ENCODE results near the gene TTC27.

Gene TTC27

GRCh38 chr2:32755666-32756065 lies 127.8 kb downstream of the TTC27 start:
- DNase-seq (ENCODE audit: low spot score) = no peak

GRCh38 chr2:32756074-32756727 lies 128.4 kb downstream of the TTC27 start:
- no peak for DNase-seq (ENCODE audit: low spot score)

GRCh38 chr2:32758232-32758631 lies 130.4 kb downstream of the TTC27 start:
- no peak for DNase-seq (ENCODE audit: low spot score)

GRCh38 chr2:32760628-32761027 lies 132.8 kb downstream of the TTC27 start:
- no peak for DNase-seq (ENCODE audit: low spot score)

GRCh38 chr2:32768387-32769174 lies 140.7 kb downstream of the TTC27 start:
- DNase-seq (ENCODE audit: low spot score) = no peak

- DNase-seq (ENCODE audit: low spot score) = no peak
Observed at GRCh38 chr2:32770360-32770759, 142.5 kb downstream of the TTC27 start.

GRCh38 chr2:32772638-32773447 lies 145.0 kb downstream of the TTC27 start:
- DNase-seq (ENCODE audit: low spot score) = peak; percentile 78

GRCh38 chr2:32773448-32773808 lies 145.6 kb downstream of the TTC27 start:
- no peak for DNase-seq (ENCODE audit: low spot score)

- DNase-seq (ENCODE audit: low spot score) = no peak
Observed at GRCh38 chr2:32775954-32776353, 148.1 kb downstream of the TTC27 start.

- no peak for DNase-seq (ENCODE audit: low spot score)
Observed at GRCh38 chr2:32777714-32778113, 149.9 kb downstream of the TTC27 start.

GRCh38 chr2:32780961-32781360 lies 153.1 kb downstream of the TTC27 start:
- no peak for DNase-seq (ENCODE audit: low spot score)

GRCh38 chr2:32783469-32783868 lies 155.6 kb downstream of the TTC27 start:
- no peak for DNase-seq (ENCODE audit: low spot score)

GRCh38 chr2:32783933-32784332 lies 156.1 kb downstream of the TTC27 start:
- DNase-seq (ENCODE audit: low spot score) = no peak

GRCh38 chr2:32787207-32787606 lies 159.4 kb downstream of the TTC27 start:
- DNase-seq (ENCODE audit: low spot score) = no peak

GRCh38 chr2:32788114-32788513 lies 160.3 kb downstream of the TTC27 start:
- DNase-seq (ENCODE audit: low spot score) = no peak

GRCh38 chr2:32792416-32792815 lies 164.6 kb downstream of the TTC27 start:
- DNase-seq (ENCODE audit: low spot score) = no peak

- DNase-seq (ENCODE audit: low spot score) = no peak
Observed at GRCh38 chr2:32798829-32799228, 171.0 kb downstream of the TTC27 start.

GRCh38 chr2:32801741-32802140 lies 173.9 kb downstream of the TTC27 start:
- DNase-seq (ENCODE audit: low spot score) = no peak

- no peak for DNase-seq (ENCODE audit: low spot score)
Observed at GRCh38 chr2:32802877-32803276, 175.0 kb downstream of the TTC27 start.

- DNase-seq (ENCODE audit: low spot score) = no peak
Observed at GRCh38 chr2:32804205-32804604, 176.4 kb downstream of the TTC27 start.

GRCh38 chr2:32805104-32806095 lies 177.6 kb downstream of the TTC27 start:
- DNase-seq (ENCODE audit: low spot score) = no peak

GRCh38 chr2:32806857-32807256 lies 179.0 kb downstream of the TTC27 start:
- DNase-seq (ENCODE audit: low spot score) = no peak

Data from GM03348 (cell line).